K562 (cell line): ENCODE measurements around the gene EXOC4. TPM values are rescaled to one million over a fixed set of nuclear protein-coding genes. Genes with fewer than 3 reads are reported as not detected.
A peak's percentile ranks its signal among the peaks of the same experiment; 100 is the strongest.

Experiments
- ATAC-seq: fragments of 200-7000 bp; cut with Tn5 transposase; 3 replicates; pipeline ENCODE4 v1.9.1; 2020; ENCODE audit warnings: moderate library complexity
- BruUV-seq: library from RNA; stranded (reverse); fragments of 400-500 nt; replicated peaks from 2 replicates; lab custom pipeline; 2021; lab: Mats Ljungman, UMichigan
- CTCF ChIA-PET: fragments of 300-600 bp; formaldehyde crosslinking; extraction: SDS; loops from one replicate; lab custom pipeline; 2021; ENCODE audit warnings: low intra/inter-chr PET ratio; lab: Yijun Ruan, JAX
- POLR2A ChIA-PET: fragments of 300-600, 350-650 bp; sonication (Branson Sonifier 250); formaldehyde crosslinking; extraction: SDS; loops from one replicate; lab custom pipeline; 2021; ENCODE audit warnings: antibody characterized with exemption, inconsistent platforms; lab: Yijun Ruan, JAX
- DNase-seq, 4 experiments: peaks; one replicate each; pipeline versions ENCODE4 v3.0.0 to v3.0.0-alpha.2; 2011 to 2018; ENCODE audit warnings: low spot score in 3 of 4, mixed read lengths in 3 of 4; ENCODE audit errors: extremely low read depth in 1 of 4
- FAIRE-seq: peaks from 2 replicates; lab custom pipeline; 2011; peaks lifted over from hg19 to GRCh38; lab: Jason Lieb, UNC
- H2AFZ ChIP-seq: 2 replicates; pipeline ENCODE4 v1.6.0; 2011; ENCODE audit warnings: low read depth, low read length, control low read depth, inconsistent platforms
- H3K27ac ChIP-seq: fragments of 200-600 bp; 3 replicates; pipeline ENCODE4 v1.8.0; 2011; ENCODE audit warnings: low read depth, mild to moderate bottlenecking, control low read depth, inconsistent platforms, low read length, moderate library complexity, mixed read lengths; ENCODE audit errors: extremely low read depth
- H3K27me3 ChIP-seq, 2 experiments: fragments of 300-600 bp in 1 of 2; 2 replicates in 1 of 2; 3 replicates in 1 of 2; pipeline versions ENCODE4 v1.6.0 to v1.8.0; 2011; ENCODE audit warnings: inconsistent platforms in 2 of 2, low read length in 2 of 2, mild to moderate bottlenecking in 1 of 2, mixed read lengths in 1 of 2, moderate library complexity in 1 of 2; ENCODE audit not compliant: control insufficient read depth in 2 of 2, insufficient read depth in 2 of 2
- H3K36me3 ChIP-seq: fragments of 300-600 bp; 3 replicates; pipeline ENCODE4 v1.8.0; 2011; ENCODE audit warnings: mild to moderate bottlenecking, low read length, inconsistent platforms; ENCODE audit not compliant: control insufficient read depth, insufficient read depth
- H3K4me1 ChIP-seq, 2 experiments: fragments of 200-600 bp in 1 of 2; replicated peaks in 1 of 2; 2 replicates in 1 of 2; 3 replicates in 1 of 2; pipeline versions ENCODE4 v1.5.1 to v1.8.0; 2011; ENCODE audit warnings: inconsistent platforms in 2 of 2, low read length in 2 of 2, mild to moderate bottlenecking in 1 of 2, mixed read lengths in 1 of 2, moderate library complexity in 1 of 2; ENCODE audit not compliant: control insufficient read depth in 2 of 2, insufficient read depth in 2 of 2
- H3K4me2 ChIP-seq: 2 replicates; pipeline ENCODE4 v1.6.1; 2011; ENCODE audit warnings: low read length, control low read depth, inconsistent platforms, mixed read lengths; ENCODE audit not compliant: insufficient read depth
- H3K4me3 ChIP-seq: fragments of 200-600 bp; sonication (generic), shearing (Covaris generic); 2 replicates; pipeline ENCODE4 v1.5.1; 2016; ENCODE audit warnings: control low read depth, inconsistent platforms
- H3K79me2 ChIP-seq: fragments of 200-600 bp; 3 replicates; pipeline ENCODE4 v1.8.0; 2011; ENCODE audit warnings: low read length, inconsistent platforms; ENCODE audit not compliant: control insufficient read depth, insufficient read depth
- H3K9ac ChIP-seq, 2 experiments: 2 replicates each; pipeline versions ENCODE4 v1.6.0 to v1.6.1; 2011; ENCODE audit warnings: low read depth in 2 of 2, low read length in 2 of 2, control low read depth in 1 of 2, inconsistent platforms in 1 of 2, mild to moderate bottlenecking in 1 of 2, mixed read lengths in 1 of 2; ENCODE audit not compliant: insufficient read depth in 1 of 2
- H3K9me1 ChIP-seq: one replicate; pipeline ENCODE4 v1.6.0; 2011; ENCODE audit warnings: inconsistent platforms, mild to moderate bottlenecking, low read length, moderate library complexity; ENCODE audit not compliant: control insufficient read depth, insufficient read depth
- H3K9me3 ChIP-seq: replicated peaks from 2 replicates; pipeline ENCODE4 v1.5.1; 2011; ENCODE audit warnings: low read depth, low read length, inconsistent platforms; ENCODE audit not compliant: control insufficient read depth, insufficient read depth
- H4K20me1 ChIP-seq: replicated peaks from 2 replicates; pipeline ENCODE4 v1.6.1; 2011; ENCODE audit warnings: low read length, inconsistent platforms, mixed read lengths; ENCODE audit not compliant: control insufficient read depth, insufficient read depth
- ATF1 ChIP-seq, 2 experiments: fragments of 450-650 bp in 1 of 2; IDR thresholded peaks; 2 replicates each; pipeline ENCODE4 v1.6.1; 2016; ENCODE audit warnings: missing compliant biosample characterization in 1 of 2, missing genetic modification characterization in 1 of 2
- CREM ChIP-seq: IDR thresholded peaks from 2 replicates; pipeline ENCODE4 v1.6.1; 2014; ENCODE audit warnings: antibody characterized with exemption, low read depth
- FOS ChIP-seq: IDR thresholded peaks from 3 replicates; pipeline ENCODE4 v1.6.1; 2011; ENCODE audit not compliant: insufficient read length; ENCODE audit errors: extremely low read depth
- GABPB1 ChIP-seq: sonication (generic); formaldehyde crosslinking; IDR thresholded peaks from 2 replicates; pipeline ENCODE4 v1.8.0; 2022; ENCODE audit warnings: mild to moderate bottlenecking, missing genetic modification reagents
- GATAD2B ChIP-seq: fragments of 450-650 bp; IDR thresholded peaks from 2 replicates; pipeline ENCODE4 v1.6.1; 2017; ENCODE audit warnings: mild to moderate bottlenecking, borderline replicate concordance
- HMGXB4 ChIP-seq: sonication (generic); formaldehyde crosslinking; IDR thresholded peaks from 2 replicates; pipeline ENCODE4 v1.8.1; 2023; ENCODE audit warnings: mild to moderate bottlenecking, missing genetic modification reagents
- NR2F6 ChIP-seq: fragments of 450-650 bp; formaldehyde crosslinking; IDR thresholded peaks from 2 replicates; pipeline ENCODE4 v1.4.0; 2020; ENCODE audit warnings: mild to moderate bottlenecking
- PHF20 ChIP-seq: fragments of 450-650 bp; IDR thresholded peaks from 2 replicates; pipeline ENCODE4 v1.6.1; 2018; ENCODE audit not compliant: partially characterized antibody
- ZNF41 ChIP-seq: fragments of 250-450 bp; sonication (Bioruptor Pico); conservative IDR thresholded peaks from 2 replicates; pipeline ENCODE4 v1.4.0; 2020; ENCODE audit warnings: mild to moderate bottlenecking
- whole genome bisulfite sequencing: fragments of 100-300 bp; shearing (Covaris generic); methylation state at CpG from one replicate; pipeline ENCODE4 v1.1.6; 2016; ENCODE audit warnings: low coverage, mixed read lengths; ENCODE audit not compliant: insufficient coverage; ENCODE audit errors: missing lambda C conversion rate; 5-methylcytosine and 5-hydroxymethylcytosine counted together
- in situ Hi-C: fragments of 300-500 bp; cut with MboI; formaldehyde crosslinking; loops from 4 replicates; pipeline ENCODE4 v1.15.0; 2018; ENCODE audit warnings: inconsistent platforms, mixed read lengths
- intact Hi-C: fragments of 100-400 bp; cut with micrococcal nuclease; formaldehyde crosslinking; loops from 2 replicates; pipeline ENCODE4 v1.14.2; 2022
- polyA plus RNA-seq, 8 experiments: library from polyadenylated mRNA; depleted of rRNA in 4 of 8; stranded (reverse) in 5 of 8; unstranded in 3 of 8; fragments of >200 nt; fragmentation: Nextera tagmentation in 2 of 8; fragmentation: Illumina TruSeq in 1 of 8; extraction: Ambion mirVana in 2 of 8; extraction: Trizol in 1 of 8; gene quantifications; 2 replicates each; pipeline versions ENCODE4 v1.2.1 to v1.2.3, GENCODE V29; 2011 to 2014; ENCODE audit warnings: inconsistent platforms in 1 of 8, missing spikeins in 1 of 8
- total RNA-seq, 7 experiments: library from RNA; depleted of rRNA in 6 of 7; stranded (reverse); fragments of >200 nt in 6 of 7; fragmentation: Illumina TruSeq in 2 of 7; extraction: Trizol in 2 of 7; gene quantifications; 2 replicates each; pipeline versions ENCODE4 v1.2.1 to v1.2.3, GENCODE V29; 2011 to 2021; ENCODE audit warnings: low replicate concordance in 1 of 7
- TF ChIP-seq, protein P1 (sequence below): fragments of 250-450 bp; sonication (Bioruptor Pico); IDR thresholded peaks from 2 replicates; pipeline ENCODE4 v1.4.0; 2020

The EXOC4 gene
- total and polyA plus RNA-seq, 9 of the 15 experiments (the other 6 are each of a cell fraction or from before 2014, with no cell fraction given): 18.5 to 73.1 (median 46.6) TPM

- TF ChIP-seq HMGXB4: no peak
These were observed 551.2 kb downstream of the EXOC4 start (continued) for GRCh38 chr7:133804127-133804526.

GRCh38 chr7:133805426-133805825 is 552.5 kb downstream of the EXOC4 start:
- intact Hi-C loops (no loop called here), in situ Hi-C loops (no loop called here)
- no peaks in the 10 kb centered on the region for H3K36me3 ChIP-seq
- no peaks in the 10 kb centered on the region for H3K27me3 ChIP-seq
- 2% methylated on average over 2 of the region's 2 CpGs for WGBS
- H3K79me2 ChIP-seq: no peaks in the 10 kb centered on the region
- ATAC-seq: peak; percentile 86
- no peaks in the 10 kb centered on the region for H4K20me1 ChIP-seq
- H3K9me1 ChIP-seq: no peaks in the 10 kb centered on the region
- ChIA-PET POLR2A (interaction anchor here (0.6 kb wide), 1 partner anchor 774 kb away, joined by 3 read pairs; no protein-coding TSS in a partner anchor), CTCF (no interaction called here)
- H3K4me1 ChIP-seq: 0 out of 5 replicates have a peak, but pooled peaks cover 0 to 4% of the 10 kb centered on the region in 2 experiments
- H3K27ac ChIP-seq: no peak overlapping the region
- H3K4me2 ChIP-seq: no peak overlapping the region
- no peak overlapping the region for H3K9ac ChIP-seq
- H3K4me3 ChIP-seq: no peak overlapping the region
- no peak for FAIRE-seq
- BruUV-seq: no TSS peak
- no peaks in the 10 kb centered on the region for H3K9me3 ChIP-seq
- DNase-seq: peak in 2 of 4 experiments; percentile 21 to 29
- H2AFZ ChIP-seq: peak overlapping the region; percentile 21; the same call in 1 of the 2 replicates
- TF ChIP-seq GATAD2B (no peak), PHF20 (peak; percentile 79), CREM (peak; percentile 95), ZNF41 (peak; percentile 60; the same call in 1 of the 2 replicates), FOS (no peak), ATF1 (CRISPR knock-in tag; IDR thresholded peaks at IDR 0.05) (no peak), ATF1 (tag; IDR thresholded peaks at IDR 0.05) (peak; percentile 57; the same call in 1 of the 2 replicates), NR2F6 (no peak), GABPB1 (CRISPR knock-in tag) (peak; percentile 83)
- TF ChIP-seq, protein P1, sequence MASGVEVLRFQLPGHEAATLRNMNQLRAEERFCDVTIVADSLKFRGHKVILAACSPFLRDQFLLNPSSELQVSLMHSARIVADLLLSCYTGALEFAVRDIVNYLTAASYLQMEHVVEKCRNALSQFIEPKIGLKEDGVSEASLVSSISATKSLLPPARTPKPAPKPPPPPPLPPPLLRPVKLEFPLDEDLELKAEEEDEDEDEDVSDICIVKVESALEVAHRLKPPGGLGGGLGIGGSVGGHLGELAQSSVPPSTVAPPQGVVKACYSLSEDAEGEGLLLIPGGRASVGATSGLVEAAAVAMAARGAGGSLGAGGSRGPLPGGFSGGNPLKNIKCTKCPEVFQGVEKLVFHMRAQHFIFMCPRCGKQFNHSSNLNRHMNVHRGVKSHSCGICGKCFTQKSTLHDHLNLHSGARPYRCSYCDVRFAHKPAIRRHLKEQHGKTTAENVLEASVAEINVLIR: peak; percentile 86
